ENCODE results near the gene TBC1D5. TPM values are rescaled to one million over a fixed set of nuclear protein-coding genes. Genes with fewer than 3 reads are reported as not detected.

Gene TBC1D5
- total and polyA plus RNA-seq, 2 of the 8 experiments (the other 6 are each of a cell fraction or from before 2014, with no cell fraction given), result 11.0 to 22.9 TPM

DNA sequence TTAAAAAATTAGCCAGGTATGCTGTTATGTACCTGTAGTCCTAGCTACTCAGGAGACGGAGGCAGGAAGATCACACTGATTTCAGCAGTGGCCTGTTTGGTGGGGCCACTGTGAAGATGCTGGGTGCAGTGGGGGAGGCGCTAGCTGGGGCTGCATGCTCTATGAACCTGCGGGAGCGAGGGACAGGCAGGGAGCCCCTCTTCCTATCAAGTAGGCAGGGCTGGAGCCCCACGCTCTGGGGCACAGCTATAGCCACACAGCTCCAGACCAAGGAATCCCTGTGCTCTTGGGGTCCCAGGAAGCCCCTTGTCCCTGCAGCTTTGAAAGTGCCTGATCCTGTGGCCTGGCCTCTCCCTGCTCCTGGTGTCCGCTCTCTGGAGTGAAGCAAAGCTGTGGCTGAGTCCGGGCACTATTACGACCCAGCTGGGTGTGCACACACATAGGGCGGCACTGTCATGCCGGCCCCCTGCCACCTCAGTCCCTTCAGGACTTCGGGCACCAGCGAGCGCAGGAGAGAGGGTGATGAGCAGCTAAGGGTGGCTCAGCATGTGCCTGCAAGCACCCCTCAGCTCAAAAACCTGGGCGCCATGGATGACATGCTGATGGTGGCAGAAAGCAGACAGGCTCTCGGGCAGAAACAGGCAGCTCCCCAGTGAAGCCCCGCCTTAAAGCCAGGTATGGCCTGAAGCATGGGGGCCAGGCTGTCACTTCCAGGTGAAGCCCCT, 262.6 kb downstream of the TBC1D5 start (continued):
- no peak for TF ChIP-seq SIRT6 (IDR thresholded peaks at IDR 0.05; ENCODE audit: low read length)
